AG08396 (cell line): ENCODE results near the gene ARHGEF10L.
A peak's percentile ranks its signal among the peaks of the same experiment; 100 is the strongest.

Experiments
- DNase-seq: peaks from one replicate; pipeline ENCODE4 v3.0.0; 2012; ENCODE audit warnings: low spot score, mixed read lengths

Gene ARHGEF10L

DNA sequence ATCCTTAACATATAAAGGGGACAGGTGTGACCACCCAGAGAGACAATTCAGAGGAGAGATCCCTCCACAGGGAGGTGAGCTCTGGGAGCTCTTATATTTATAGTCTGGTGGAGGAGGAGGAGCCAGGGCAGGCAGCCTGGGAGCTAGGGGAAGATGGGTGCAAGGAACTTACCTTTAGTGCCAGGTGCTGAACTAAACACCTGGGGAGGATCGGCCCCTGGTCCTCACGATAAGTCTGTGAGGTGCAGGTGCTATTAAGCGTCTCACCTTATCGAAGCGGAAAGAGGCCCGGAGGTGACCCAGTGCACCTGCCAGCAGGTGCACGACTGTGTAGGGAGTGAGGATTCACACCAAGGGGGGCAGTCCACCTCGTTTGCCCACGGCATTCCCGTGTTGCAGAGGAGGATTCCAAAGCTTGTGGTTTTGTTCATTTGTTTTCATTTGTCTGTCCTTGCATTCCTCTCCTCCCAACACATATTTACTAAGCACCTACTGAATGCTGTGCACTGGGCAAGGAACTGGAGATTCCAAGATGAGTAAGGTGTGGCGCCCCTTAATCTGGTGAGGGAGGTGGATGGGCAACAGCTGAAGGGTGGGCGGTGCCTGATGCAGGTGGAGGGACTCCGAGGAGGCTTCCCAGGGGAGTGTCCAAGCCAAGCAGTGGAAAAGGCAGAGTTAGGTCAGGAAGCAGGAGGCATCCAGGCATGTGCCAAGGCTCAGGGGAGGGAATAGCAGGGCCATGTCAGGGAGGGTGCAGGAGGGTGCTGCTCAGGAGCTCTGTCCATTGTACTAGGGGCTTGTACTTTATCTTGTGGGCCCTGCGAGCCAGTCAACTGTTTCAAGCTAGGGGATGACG lies 11.5 kb downstream of the ARHGEF10L start:
- DNase-seq, result no peak

DNA sequence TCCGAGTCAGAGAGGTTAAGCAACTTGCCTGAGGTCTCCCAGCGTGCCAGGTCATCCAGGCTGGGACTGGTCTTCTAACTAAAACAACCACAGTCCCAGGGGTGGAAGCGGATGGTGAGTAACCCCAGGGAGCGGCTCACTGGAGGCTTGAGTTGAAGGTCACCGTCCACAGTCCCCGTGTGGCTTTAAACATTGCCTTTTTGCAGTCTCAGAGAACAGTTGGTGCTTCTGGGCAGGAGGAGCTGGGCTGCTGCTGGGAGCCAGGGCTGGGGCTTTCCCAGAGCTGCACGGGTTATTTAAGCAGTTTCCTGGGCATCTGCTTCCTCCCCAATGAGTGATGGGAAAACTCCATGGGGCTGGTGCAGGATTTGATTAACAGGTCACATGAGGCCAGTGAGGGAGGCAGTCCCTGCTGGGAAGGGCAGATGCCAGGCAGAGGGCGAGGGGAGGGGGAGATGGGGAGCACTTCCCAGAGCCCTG lies 12.3 kb downstream of the ARHGEF10L start:
- DNase-seq, result no peak

DNA sequence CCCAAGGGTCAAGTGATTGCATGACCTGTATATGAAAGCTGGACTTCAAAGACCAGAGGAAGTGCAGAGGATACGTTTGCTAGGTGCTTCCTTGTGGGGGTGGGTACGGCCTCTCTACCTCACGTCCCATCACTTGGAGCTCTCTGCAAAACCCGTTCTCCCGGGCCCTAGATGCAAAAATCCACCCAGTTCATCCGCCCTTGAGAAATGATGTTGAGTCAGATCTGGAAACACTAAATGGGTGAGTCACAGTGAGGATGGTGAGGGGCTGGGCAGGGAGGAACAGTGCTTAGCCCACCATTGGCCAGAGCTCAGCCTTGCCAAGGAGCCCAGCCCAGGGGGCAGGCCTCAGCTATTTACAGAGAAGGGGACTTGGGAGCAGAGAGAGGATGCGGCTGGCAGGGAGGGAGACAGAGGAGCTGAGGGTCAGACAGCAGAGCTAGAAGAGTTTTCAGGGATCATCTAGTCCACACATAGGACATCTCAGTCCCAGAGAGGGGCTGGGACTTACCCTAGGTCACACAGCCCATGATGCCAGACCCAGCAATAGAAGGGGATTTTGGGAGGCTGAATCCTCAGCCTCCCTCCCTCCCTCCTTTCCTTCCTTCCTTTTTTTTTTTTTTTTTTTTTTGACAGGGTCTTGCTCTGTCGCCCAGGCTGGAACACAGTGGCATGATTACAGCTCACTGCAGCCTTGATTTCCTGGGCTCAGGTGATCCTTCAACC lies 14.6 kb downstream of the ARHGEF10L start:
- peak; percentile 79 for DNase-seq

DNA sequence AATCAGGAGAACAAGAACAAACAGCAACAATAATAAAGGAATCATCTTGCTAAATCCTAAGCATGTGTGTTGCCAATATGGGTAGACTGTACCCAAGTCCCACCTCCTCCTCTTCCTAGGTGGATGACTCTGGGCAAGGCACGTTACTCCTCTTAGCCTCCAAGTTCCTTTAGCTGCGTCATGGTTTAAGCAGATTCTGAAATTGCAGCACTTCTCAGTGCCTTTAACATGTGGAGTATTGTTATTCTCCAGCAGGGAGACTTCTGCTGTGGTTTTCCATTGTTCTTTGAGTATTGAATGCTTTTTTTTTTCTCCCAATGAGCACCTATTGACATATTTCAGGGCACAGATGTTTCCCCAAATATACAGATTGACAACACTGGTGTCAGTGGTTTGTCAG lies 15.5 kb downstream of the ARHGEF10L start:
- DNase-seq, result no peak

DNA sequence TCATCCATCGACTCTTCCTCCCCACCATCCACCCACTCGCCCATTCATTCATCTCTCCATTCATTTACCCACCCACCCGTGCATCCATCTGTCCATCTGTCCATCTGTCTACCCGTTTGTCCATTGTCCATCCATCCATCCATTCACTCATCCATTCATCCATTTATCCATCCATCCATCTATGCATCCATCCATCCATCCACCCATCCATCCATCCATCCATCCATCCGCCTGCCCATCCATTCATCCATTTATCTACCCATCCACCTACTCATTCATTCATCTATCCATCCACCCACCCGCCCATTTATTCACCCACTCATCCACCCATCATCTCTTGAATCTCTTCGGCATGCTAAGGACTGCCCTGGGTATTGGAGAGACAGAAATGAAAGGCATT lies 18.5 kb downstream of the ARHGEF10L start:
- DNase-seq, result no peak

DNA sequence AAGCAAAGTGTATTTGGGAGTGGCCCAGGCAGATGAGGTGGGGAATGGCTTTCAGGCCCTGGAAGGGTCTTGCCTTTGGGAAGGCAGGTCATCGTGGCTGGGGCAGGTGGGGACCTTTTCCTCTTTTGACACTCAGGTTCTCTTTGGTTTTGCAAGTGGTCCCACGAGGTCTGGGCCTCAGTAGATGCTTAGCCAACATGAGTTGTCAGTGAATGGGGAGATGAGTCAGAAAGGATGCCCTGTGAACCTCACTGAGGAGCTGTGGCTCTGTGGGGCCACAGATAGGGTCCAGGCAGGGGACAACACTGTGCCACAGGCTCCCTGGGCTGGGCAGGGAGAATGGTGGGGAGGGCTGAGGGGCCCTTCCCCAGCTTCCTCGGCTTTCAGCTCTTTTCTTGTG lies 19.0 kb downstream of the ARHGEF10L start:
- no peak for DNase-seq

DNA sequence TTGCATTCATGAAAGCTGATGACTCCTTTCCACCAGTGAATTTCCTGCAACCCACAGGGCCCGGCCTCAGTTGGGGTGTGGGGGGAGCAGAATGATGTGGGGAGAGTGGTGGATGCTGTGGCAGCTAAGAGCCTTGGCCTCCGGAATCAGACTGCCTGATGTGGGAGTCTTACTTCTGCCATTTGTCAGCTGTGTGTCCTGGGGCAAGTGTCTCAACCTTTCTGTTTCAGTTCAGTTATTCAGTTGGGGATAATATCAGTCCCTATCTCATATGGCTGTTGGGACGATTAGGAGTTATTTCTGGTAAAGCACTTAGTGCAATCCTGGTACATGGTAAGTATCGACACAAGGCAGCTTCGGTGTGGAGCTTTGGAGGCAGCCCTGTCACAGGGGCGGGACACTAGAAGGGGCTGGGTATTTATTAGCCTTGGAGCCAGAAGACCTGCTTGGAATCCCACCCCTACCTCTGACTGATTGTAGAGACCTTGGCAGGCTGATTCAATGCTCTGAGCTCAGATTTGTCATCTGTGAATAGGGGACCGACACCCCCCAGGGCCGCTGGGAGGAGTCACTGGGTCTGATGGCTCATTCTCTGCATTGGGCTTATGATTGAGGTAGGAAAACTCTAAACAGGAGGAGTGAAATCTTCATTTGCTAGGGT lies 19.6 kb downstream of the ARHGEF10L start:
- no peak for DNase-seq

DNA sequence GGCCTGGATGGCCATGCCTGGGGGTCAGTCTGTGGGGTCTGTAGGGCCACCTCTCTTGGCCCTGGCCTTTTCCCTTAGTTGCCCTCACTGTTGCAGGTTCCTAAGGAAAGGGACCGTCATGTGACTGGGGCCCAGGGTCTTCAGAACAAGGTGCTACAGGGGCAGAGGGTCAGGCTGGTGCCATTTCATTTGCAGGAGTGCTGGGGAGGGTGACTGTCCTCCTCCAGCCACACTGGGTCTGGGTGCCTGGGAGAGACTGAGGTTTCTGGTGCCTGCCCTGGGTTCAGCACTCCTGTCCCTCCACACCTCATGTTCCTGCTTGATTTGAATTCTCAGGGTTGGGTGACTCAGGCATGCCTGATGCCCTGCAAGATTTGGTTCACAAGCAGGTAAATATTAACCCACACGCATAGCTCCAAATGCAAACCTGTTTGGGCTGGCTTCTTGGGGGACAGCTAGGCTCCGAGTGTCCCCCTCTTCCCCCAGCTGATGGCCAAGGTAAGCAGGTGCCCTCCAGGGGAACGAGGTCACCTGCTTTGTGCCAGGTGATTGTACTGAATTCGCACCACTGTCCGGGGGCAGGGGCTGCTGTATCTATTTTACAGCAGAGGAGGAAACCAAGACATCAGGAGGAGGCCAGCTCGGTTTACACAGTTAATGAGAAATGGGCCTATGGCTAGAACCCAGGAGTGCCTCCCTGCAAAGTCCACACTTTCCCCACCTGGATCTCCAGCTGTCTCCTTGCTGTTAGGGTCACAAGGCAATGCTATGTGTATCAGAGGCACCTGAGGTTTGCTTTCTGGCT lies 20.3 kb downstream of the ARHGEF10L start:
- DNase-seq, result no peak

DNA sequence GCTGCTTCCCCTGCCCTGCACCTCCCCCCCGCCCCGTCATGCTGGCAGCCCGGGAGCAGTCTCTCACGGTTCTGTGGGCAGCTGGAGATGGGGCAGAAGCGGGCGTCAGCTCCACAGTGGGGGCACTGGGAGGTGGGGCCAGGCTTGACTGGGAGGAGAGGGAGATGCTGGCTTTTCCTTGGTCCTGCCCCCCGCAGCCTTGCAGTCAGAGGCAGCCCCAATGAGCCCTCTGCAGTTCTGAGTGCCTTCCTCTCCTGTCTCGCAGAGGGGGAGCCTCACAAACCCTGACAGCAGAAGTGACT lies 21.7 kb downstream of the ARHGEF10L start:
- DNase-seq, result no peak

DNA sequence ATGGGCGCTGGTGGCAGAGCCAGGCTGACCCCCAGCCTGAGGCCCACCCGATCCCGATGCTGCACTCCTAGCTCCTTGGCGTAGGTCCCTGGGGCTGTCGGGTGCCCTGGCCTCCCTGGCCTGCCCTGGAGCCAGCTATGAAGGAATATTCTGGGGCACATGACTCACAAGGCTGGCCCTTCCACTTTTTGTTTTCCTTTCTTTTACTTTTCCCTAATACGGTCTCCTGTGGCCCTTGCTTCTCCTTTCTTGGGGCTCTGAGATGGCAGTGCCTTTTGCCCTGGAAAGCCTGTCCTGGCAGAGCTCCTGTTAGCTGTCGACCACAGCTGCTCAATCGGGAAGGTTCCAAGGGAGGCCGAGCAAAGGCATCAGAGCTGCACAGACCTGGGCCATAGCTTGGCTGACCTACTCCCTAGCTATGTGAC lies 22.1 kb downstream of the ARHGEF10L start:
- peak; percentile 68 for DNase-seq

DNA sequence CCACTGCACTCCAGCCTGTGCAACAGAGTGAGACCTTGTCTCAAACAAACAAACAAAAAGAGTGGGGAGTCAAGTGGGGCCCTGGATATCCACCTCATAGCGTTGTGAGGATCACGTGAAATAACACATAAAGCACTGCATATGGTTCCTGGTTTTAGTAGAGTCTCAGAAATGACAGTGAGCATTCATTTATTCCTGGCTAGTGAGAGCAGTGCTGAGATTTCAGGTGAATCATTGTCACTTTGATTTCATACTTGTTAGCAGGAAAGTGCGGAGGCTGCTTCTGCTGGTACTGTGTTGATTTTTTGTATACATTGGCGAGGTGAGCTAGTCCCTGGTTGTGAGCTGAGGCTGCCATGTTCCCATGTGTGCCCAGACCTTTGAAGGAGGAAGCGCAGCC lies 22.9 kb downstream of the ARHGEF10L start:
- no peak for DNase-seq

DNA sequence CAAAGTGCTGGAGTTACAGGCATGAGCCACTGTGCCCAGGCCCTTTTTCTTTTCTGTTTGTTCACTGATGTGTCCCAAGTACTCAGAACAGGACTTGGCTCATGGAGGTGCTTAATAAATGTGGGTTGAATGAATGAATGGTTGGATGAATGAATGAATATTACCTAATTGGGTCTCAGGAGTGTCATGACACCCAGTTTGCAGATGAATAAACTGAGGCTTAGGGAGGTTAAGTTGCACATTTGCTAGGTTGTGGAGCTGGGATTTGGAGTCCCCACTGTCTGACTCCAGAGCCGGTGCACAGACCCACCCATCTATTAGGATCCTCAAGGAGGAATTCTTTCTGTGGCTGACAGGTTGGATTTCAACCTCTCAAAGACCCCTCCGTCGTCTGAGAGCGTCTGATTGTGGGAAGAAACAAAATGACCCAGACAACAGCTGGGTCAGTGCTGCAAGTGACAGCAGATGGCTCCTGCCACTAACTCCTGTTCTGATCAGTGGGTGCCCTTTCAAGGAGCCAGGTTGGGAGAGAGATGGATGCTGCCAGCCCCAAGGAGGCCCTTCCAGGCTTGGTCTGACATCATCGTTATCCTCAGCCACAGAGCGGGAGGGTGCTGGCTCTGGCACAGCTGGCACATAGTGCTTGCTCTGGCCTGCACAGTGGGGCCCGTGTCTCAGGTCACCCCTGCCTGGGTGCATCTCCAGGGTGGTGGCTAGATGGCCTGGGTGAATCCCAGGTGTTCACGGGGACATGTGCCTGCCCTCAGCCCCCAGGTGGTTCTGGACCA lies 24.2 kb downstream of the ARHGEF10L start:
- DNase-seq, result no peak

DNA sequence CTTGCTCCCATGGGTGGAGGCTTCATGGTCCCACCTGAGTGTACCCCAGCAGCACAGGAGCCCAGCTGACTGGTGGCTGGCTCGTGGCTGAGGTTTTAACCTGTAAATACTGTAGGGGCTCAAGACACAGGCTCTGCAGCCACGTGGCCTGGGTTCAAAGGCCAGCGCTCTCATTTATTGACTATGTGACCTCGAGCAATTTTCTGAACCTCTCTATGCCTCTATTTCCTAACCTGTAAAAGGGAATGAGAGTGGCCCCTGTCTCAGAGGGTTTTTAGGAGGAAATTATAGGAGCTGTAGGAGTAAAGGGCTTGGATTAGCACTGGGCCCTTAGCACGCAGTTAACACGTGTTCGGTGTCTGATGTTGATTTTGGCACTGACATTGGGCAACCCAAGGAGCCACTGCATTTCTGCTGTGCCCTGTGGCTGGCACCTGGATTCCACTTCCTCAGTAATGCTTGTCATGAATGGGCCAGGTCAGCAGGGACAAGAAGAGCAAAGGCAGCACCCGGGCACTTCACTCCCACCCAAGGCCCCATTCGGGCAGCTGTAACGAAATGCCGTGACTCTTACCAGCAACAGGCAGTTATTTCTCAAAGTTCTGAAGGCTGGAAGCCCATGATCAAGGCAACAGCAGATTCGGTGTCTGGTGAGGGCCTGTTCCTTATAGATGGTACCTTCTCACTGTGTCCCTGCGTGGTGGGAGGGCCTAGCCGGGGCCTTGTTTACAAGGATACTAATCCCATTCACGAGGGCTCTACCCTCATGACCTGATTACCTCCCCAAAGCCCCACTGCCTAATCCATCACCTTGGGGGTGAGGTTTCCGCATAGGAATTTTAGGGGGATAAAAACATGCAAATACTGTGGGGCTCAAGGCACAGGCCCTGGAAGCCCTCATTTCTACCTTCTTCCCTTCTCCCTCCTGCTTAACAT lies 25.2 kb downstream of the ARHGEF10L start:
- no peak for DNase-seq

DNA sequence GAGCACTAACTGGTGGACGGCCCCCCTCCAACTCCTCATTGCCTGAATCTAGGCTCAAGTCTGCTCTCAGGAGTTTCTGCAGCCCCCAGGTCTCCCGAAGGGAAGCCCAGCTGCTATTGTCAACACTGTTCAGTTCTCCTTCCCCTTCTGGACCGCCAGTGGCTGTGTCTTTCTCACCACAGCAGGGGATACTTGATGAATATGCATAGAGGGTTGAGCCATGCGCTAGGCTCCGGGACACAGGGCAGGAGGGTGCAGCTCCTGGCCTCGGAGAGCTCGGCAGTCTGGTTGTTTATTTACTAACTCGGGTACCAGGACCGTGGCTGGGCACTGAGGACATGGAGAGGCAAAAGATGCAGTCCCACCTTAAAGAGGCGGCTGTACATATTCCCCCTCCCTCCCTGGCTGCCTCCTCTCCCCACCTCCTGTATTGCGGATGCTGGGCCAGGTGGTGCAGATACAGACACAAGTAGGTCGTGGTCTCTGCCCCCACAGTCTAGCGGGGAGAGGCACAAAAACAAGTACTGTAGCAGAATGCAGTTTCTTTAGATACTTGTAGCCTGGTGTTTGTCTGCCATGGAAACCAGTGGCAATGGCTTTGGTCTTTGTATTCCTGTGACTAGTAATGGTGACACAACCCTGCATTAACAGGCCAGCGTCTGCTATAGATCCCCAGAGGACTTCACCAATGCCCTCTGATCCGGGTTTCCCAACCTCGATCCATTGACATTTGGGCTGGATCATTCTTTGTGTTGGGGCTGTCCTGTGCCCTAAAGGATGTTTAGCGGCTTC lies 26.2 kb downstream of the ARHGEF10L start:
- no peak for DNase-seq

DNA sequence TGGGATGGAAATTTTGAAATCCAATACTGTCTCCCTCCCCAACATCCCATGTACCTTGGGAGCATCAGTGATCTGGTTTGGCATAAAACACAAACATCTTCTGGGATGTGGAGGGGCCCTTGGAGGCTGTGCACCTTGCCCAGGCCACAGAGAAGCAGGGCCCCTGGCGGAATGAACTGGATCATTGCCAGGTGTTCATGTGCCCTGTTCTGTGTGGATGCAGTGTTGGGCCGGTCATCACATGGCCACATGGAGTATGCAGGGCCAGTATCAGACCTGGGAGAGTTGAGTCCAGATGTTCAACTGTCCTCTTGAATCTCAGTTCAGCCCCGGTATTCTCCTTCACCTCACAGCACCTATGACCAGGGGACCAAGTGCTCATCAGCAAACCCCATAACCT lies 26.9 kb downstream of the ARHGEF10L start:
- no peak for DNase-seq

DNA sequence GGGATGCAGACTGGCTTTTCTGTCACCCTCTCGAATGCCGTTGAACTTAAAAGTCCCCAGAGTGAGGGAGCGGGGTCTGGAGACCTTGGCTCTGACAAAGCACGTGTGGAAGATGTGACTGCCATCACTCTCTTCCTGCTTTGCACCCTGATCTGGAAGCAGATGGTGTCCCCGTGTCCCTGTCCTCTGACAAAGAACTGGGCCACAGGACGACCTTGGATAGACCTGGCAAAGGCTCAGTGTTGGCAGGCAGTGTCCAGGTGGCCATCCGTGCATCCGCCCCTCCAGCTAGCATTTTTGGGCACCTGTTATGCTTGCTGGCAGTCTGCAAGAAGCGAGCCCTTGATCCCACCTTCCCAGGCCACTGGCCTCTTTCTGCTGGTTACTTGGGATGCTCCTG lies 27.4 kb downstream of the ARHGEF10L start:
- no peak for DNase-seq

DNA sequence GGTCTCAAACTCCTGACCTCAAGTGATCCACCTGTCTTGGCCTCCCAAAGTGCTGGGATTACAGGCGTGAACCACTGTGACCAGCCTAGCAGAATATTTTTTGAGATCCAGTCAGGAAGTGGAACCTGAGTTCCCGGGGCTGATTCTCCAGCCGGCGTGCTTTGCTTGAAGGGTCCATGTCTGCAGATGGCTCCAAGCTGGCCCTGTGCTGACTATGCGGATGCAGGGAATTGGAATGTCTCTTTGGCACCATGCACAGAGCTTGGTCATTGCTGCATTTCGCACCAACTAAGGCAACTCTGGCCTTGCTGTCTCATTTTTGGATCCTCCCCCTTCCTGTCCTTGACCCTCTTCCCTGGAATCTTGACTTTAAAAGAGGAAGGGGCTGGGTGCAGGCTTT lies 28.1 kb downstream of the ARHGEF10L start:
- DNase-seq, result peak; percentile 76

DNA sequence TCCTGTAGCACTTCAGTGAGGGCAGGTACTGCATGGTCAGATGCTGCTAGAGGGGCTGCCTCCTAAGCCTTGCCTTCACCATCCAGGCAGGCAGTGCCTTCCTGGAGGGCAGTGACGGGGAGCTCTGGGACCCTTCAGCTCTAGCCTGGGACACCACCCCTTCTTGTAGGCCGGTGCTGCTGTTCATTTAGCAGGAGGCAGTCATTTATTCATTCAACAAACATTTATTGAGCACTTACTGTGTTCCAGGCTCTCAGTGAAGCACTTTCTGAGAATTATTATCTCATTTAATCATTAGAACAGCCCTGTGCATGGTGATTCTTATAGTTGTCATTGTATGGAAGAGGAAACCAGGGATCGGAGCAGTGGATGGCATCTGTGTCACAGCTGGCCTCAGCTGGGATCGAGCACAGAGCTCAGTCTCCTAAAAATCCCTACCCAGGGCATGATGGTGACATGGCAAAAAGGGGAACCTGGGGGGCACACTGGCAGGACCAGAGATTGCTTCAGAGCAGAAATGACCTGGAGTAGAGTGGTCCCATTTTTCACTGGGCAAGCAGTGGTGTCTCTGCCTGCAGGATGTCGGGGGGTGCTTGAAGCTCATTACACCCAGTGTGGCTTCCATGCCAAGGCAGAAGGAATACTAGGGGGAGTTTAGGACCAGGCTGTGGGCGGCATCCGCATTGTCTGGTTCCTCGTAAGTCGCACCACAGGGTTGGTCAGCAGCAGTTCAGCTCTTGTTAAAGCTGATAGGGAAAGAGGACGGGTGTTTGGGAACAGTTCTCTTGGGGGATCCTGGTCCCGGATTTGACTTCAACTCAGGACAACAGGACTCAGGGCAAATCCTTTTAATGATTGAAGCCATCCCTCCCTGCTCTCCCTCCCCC lies 28.8 kb downstream of the ARHGEF10L start:
- DNase-seq, result no peak
